OCI-LY7 (cell line): Measurements from ENCODE around the gene EIF4G1. TPM values are rescaled to one million over a fixed set of nuclear protein-coding genes. Genes with fewer than 3 reads are reported as not detected.

ENCODE experiments used
- BruUV-seq: library from RNA; stranded (reverse); fragments of 400-500 nt; replicated peaks from 2 replicates; lab custom pipeline; 2021; lab: Mats Ljungman, UMichigan
- CTCF ChIA-PET: fragments of 300-600 bp; sonication (Branson Sonifier 250); formaldehyde crosslinking; loops from one replicate; lab custom pipeline; 2022; ENCODE audit warnings: antibody characterized with exemption; ENCODE audit not compliant: unreplicated experiment; lab: Charles Lee
- POLR2A ChIA-PET: fragments of 300-600 bp; sonication (Branson Sonifier 250); formaldehyde crosslinking; loops from one replicate; lab custom pipeline; 2022; ENCODE audit warnings: antibody characterized with exemption; lab: Charles Lee
- DNase-seq: peaks from one replicate; pipeline ENCODE4 v3.0.0-alpha.2; 2015; ENCODE audit warnings: low spot score
- H2AFZ ChIP-seq: fragments of 200-600 bp; sonication (generic), shearing (Covaris generic); 2 replicates; pipeline ENCODE4 v1.6.1; 2014; ENCODE audit warnings: mild to moderate bottlenecking, antibody characterized with exemption, low read length, moderate library complexity
- H3K27ac ChIP-seq: fragments of 200-600 bp; sonication (generic); 2 replicates; pipeline ENCODE4 v1.5.1; 2014; ENCODE audit warnings: mixed run types, low read depth, mild to moderate bottlenecking, moderate library complexity, low read length, inconsistent platforms; ENCODE audit not compliant: poor library complexity, severe bottlenecking
- H3K36me3 ChIP-seq: fragments of 200-600 bp; sonication (generic); 2 replicates; pipeline ENCODE4 v1.6.1; 2014; ENCODE audit warnings: mild to moderate bottlenecking, antibody characterized with exemption, low read length, moderate library complexity, mixed read lengths; ENCODE audit not compliant: insufficient read depth
- H3K4me1 ChIP-seq: fragments of 200-600 bp; sonication (generic); 2 replicates; pipeline ENCODE4 v1.5.1; 2014; ENCODE audit warnings: mild to moderate bottlenecking, low read length; ENCODE audit not compliant: insufficient read depth, poor library complexity, severe bottlenecking
- H3K4me2 ChIP-seq: fragments of 200-600 bp; sonication (generic); 2 replicates; pipeline ENCODE4 v1.6.1; 2014; ENCODE audit warnings: mild to moderate bottlenecking, low read length
- H3K4me3 ChIP-seq: fragments of 200-600 bp; sonication (generic); 2 replicates; pipeline ENCODE4 v1.5.1; 2014; ENCODE audit warnings: mild to moderate bottlenecking, low read depth, low read length; ENCODE audit not compliant: poor library complexity, severe bottlenecking
- H3K79me2 ChIP-seq: fragments of 200-600 bp; sonication (generic); 2 replicates; pipeline ENCODE4 v1.6.1; 2016; ENCODE audit warnings: low read depth, mild to moderate bottlenecking, low read length, moderate library complexity, mixed read lengths; ENCODE audit not compliant: insufficient read depth
- H3K9me2 ChIP-seq: fragments of 200-600 bp; sonication (generic); 2 replicates; pipeline ENCODE4 v1.6.1; 2016; ENCODE audit warnings: mild to moderate bottlenecking, low read length, mixed read lengths; ENCODE audit not compliant: insufficient read depth
- H3K9me3 ChIP-seq: fragments of 200-600 bp; sonication (generic); 2 replicates; pipeline ENCODE4 v1.6.1; 2014; ENCODE audit warnings: mild to moderate bottlenecking, mixed run types, low read length, mixed read lengths
- H4K20me1 ChIP-seq: fragments of 200-600 bp; sonication (generic); 2 replicates; pipeline ENCODE4 v1.6.1; 2014; ENCODE audit warnings: mild to moderate bottlenecking, antibody characterized with exemption, low read length, moderate library complexity, mixed read lengths; ENCODE audit not compliant: insufficient read depth
- CTCF ChIP-seq: fragments of 200-600 bp; sonication (generic); conservative IDR thresholded peaks from 2 replicates; pipeline ENCODE4 v1.5.1; 2014; ENCODE audit warnings: mild to moderate bottlenecking, antibody characterized with exemption, low read length, moderate library complexity, mixed read lengths
- EZH2phosphoT487 ChIP-seq: fragments of 200-600 bp; sonication (generic); IDR thresholded peaks from 2 replicates; pipeline ENCODE4 v1.6.1; 2018; ENCODE audit warnings: low read depth, borderline replicate concordance, mild to moderate bottlenecking, mixed run types, antibody characterized with exemption, low read length, moderate library complexity, mixed read lengths
- intact Hi-C: fragments of 100-400 bp; cut with micrococcal nuclease; formaldehyde crosslinking; loops from one replicate; pipeline ENCODE4 v1.10.0; 2022; ENCODE audit not compliant: unreplicated experiment
- total RNA-seq, 2 experiments: library from RNA; depleted of rRNA in 1 of 2; stranded (reverse); fragments of >200 nt in 1 of 2; shearing (Covaris generic) in 1 of 2; gene quantifications; 2 replicates each; pipeline ENCODE4 v1.2.3, GENCODE V29; 2014 to 2022

EIF4G1 gene
- total RNA-seq, 2 experiments from 2014 or later = 245 to 412 TPM

GRCh38 chr3:184289426-184289938 is 24.9 kb upstream of the EIF4G1 start:
- DNase-seq = peak; percentile 65
- no peak overlapping the region for H3K4me2 ChIP-seq
- H3K27ac ChIP-seq = no peak overlapping the region
- no TSS peak for BruUV-seq
- H2AFZ ChIP-seq = no peak overlapping the region
- no peaks in the 10 kb centered on the region for H3K9me3 ChIP-seq
- H3K36me3 ChIP-seq = no peaks in the 10 kb centered on the region
- CTCF ChIA-PET = interaction anchor here (0.7 kb wide), 1 partner anchor 144 kb away, joined by 4 read pairs; no protein-coding TSS in a partner anchor
- POLR2A ChIA-PET = no interaction called here
- H3K4me3 ChIP-seq = no peak overlapping the region
- no peaks in the 10 kb centered on the region for H3K9me2 ChIP-seq
- no peaks in the 10 kb centered on the region for H3K79me2 ChIP-seq
- no peaks in the 10 kb centered on the region for H3K4me1 ChIP-seq
- intact Hi-C loops = loop anchor here (1.0 to 5.0 kb wide), 3 partner anchors 37 to 394 kb away; no protein-coding TSS in a partner anchor
- H4K20me1 ChIP-seq = no peaks in the 10 kb centered on the region
- TF ChIP-seq CTCF (peak; percentile 90), EZH2phosphoT487 (no peak)

GRCh38 chr3:184290331-184290730 is 24.1 kb upstream of the EIF4G1 start:
- Histone ChIP-seq H3K9me2 (no peaks in the 10 kb centered on the region), H3K27ac (no peak overlapping the region), H3K4me3 (no peak overlapping the region), H3K36me3 (no peaks in the 10 kb centered on the region), H2AFZ (no peak overlapping the region), H3K4me1 (no peaks in the 10 kb centered on the region), H4K20me1 (no peaks in the 10 kb centered on the region), H3K9me3 (no peaks in the 10 kb centered on the region), H3K79me2 (no peaks in the 10 kb centered on the region), H3K4me2 (no peak overlapping the region)
- ChIA-PET POLR2A (no interaction called here), CTCF (no interaction called here)
- no peak for TF ChIP-seq CTCF
- TF ChIP-seq EZH2phosphoT487 = no peak
- BruUV-seq = no TSS peak
- intact Hi-C loops = no loop called here
- DNase-seq = no peak

- ChIA-PET CTCF (no interaction called here), POLR2A (no interaction called here)
- BruUV-seq = no TSS peak
- H3K9me2 ChIP-seq = no peaks in the 10 kb centered on the region
- no peak overlapping the region for H2AFZ ChIP-seq
- H3K4me2 ChIP-seq = no peak overlapping the region
- no peaks in the 10 kb centered on the region for H4K20me1 ChIP-seq
- no peaks in the 10 kb centered on the region for H3K36me3 ChIP-seq
- H3K79me2 ChIP-seq = no peaks in the 10 kb centered on the region
- H3K9me3 ChIP-seq = no peaks in the 10 kb centered on the region
- intact Hi-C loops = no loop called here
- no peak for TF ChIP-seq CTCF
- no peak for TF ChIP-seq EZH2phosphoT487
- no peak overlapping the region for H3K27ac ChIP-seq
- no peaks in the 10 kb centered on the region for H3K4me1 ChIP-seq
- H3K4me3 ChIP-seq = no peak overlapping the region
- DNase-seq = no peak
Observed at GRCh38 chr3:184291044-184291737, 23.2 kb upstream of the EIF4G1 start.
